Measurements from ENCODE around the gene EPS8L2. TPM values are rescaled to one million over a fixed set of nuclear protein-coding genes. Genes with fewer than 3 reads are reported as not detected.

The EPS8L2 gene
- total and polyA plus RNA-seq, 2 of the 13 experiments (the other 11 are each of a cell fraction or from before 2014, with no cell fraction given) = 89.3 to 416 TPM

DNA sequence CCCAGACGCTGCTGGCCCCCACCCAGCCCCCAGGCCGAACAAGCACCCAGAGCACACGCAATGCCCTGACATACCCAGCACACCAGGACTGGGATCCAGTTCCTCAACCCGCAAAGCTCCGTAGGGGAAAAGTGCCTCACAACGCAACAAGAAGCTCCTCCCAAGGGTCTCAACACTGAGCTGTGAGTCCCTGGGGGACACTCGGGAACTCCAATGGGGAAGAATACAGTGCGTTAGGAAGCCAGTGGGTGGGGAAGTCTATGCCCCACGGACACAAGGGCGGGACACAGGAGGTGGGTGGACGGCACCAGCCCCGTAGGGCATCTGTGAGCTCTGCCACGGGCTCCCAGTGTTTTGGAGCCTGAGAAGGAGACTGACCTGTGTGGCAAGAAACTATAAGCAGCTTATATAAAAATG, 12.6 kb upstream of the EPS8L2 start:
- Histone ChIP-seq H3K9ac (ENCODE audit: insufficient read depth, low read depth, low read length) (peak overlapping the region; percentile 46; the same call in 1 of the 2 replicates), H3K79me2 (ENCODE audit: insufficient read depth, low read length) (peaks cover 48% of the 10 kb centered on the region), H4K20me1 (ENCODE audit: insufficient read depth, low read length) (no peaks in the 10 kb centered on the region; the same call in 1 of the 2 replicates), H3K36me3 (replicated peaks in 1 of 2; ENCODE audit: control insufficient read depth in 1 of 2, insufficient read depth in 2 of 2, low read length in 2 of 2) (peaks cover 13 to 25% of the 10 kb centered on the region in 2 experiments), H3K9me3 (ENCODE audit: low read length) (no peaks in the 10 kb centered on the region), H3K4me2 (ENCODE audit: low read depth, low read length) (peak overlapping the region; percentile 64), H2AFZ (ENCODE audit: low read length) (no peak overlapping the region), H3K4me1 (ENCODE audit: insufficient read depth, low read length) (peaks cover 47% of the 10 kb centered on the region), H3K27me3 (ENCODE audit: control insufficient read depth in 1 of 2, insufficient read depth in 2 of 2, low read length in 2 of 2) (no peaks in the 10 kb centered on the region; a peak in 1 of 5 replicates), H3K4me3 (replicated peaks in 1 of 3; ENCODE audit: insufficient read depth in 1 of 3, low read depth in 2 of 3, low read length in 3 of 3) (peak overlapping the region; percentile 35 to 87 (median 86); a peak in 5 of 6 replicates), H3K27ac (ENCODE audit: extremely low read length, insufficient read depth, low read length) (no peak overlapping the region)
- no TSS peak for BruUV-seq (replicated peaks)
- ChIA-PET POLR2A (interaction anchor here (0.7 to 1.2 kb wide), 2 partner anchors 14 to 126 kb away, joined by 3 to 4 read pairs; partner anchors contain the start of gene PNPLA2), CTCF (ENCODE audit: low intra/inter-chr PET ratio, low total read pairs) (no interaction called here)
- FAIRE-seq (no peak), ATAC-seq (no peak), DNase-seq (ENCODE audit: low spot score) (no peak)
- intact Hi-C loops (cut with micrococcal nuclease; ENCODE audit: unreplicated experiment) (no loop called here), in situ Hi-C loops (cut with HindIII; ENCODE audit: extremely low pct_ligation_motif_present, low pct_unique_long_range_greater_than_20kb) (no loop called here)
- 67% methylated on average over 13 of the region's 13 CpGs for WGBS (ENCODE audit: low lambda C conversion rate)
- TF ChIP-seq ZFP36 (IDR thresholded peaks at IDR 0.05; ENCODE audit: borderline replicate concordance, low read depth, low read length, partially characterized antibody) (no peak), DZIP1 (CRISPR knock-in tag; IDR thresholded peaks at IDR 0.05) (no peak), SOX13 (IDR thresholded peaks at IDR 0.05) (no peak), SOX13 (CRISPR knock-in tag; conservative IDR thresholded peaks at IDR 0.05 in 1 of 2, IDR thresholded peaks at IDR 0.05 in 1 of 2) (no peak), ZNF337 (CRISPR knock-in tag; IDR thresholded peaks at IDR 0.05; ENCODE audit: borderline replicate concordance, low read depth) (no peak), SP4 (CRISPR knock-in tag; IDR thresholded peaks at IDR 0.05) (no peak), ZBTB21 (CRISPR knock-in tag; IDR thresholded peaks at IDR 0.05) (no peak), ETV5 (CRISPR knock-in tag; IDR thresholded peaks at IDR 0.05; ENCODE audit: borderline replicate concordance) (0 out of 2 replicates have a peak, but pooled peaks have one; percentile 10), POLR2G (IDR thresholded peaks at IDR 0.05; ENCODE audit: low read depth, low read length) (0 out of 2 replicates have a peak, but pooled peaks have one; percentile 22), ZNF724P (CRISPR knock-in tag; IDR thresholded peaks at IDR 0.05; ENCODE audit: borderline replicate concordance) (no peak), ZSCAN29 (CRISPR knock-in tag; conservative IDR thresholded peaks at IDR 0.05) (no peak), SRSF1 (optimal IDR thresholded peaks at IDR 0.05; ENCODE audit: low read depth, low read length) (peak; percentile 33)
- TF ChIP-seq, protein P1, sequence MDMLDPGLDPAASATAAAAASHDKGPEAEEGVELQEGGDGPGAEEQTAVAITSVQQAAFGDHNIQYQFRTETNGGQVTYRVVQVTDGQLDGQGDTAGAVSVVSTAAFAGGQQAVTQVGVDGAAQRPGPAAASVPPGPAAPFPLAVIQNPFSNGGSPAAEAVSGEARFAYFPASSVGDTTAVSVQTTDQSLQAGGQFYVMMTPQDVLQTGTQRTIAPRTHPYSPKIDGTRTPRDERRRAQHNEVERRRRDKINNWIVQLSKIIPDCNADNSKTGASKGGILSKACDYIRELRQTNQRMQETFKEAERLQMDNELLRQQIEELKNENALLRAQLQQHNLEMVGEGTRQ (IDR thresholded peaks at IDR 0.05; ENCODE audit: low read depth, low read length) = no peak
- TF ChIP-seq, protein P1 (CRISPR knock-in tag; IDR thresholded peaks at IDR 0.05; ENCODE audit: borderline replicate concordance) = 0 out of 2 replicates have a peak, but pooled peaks have one; percentile 4

Data from HepG2 (cell line).